ENCODE data around the gene ADNP. TPM values are rescaled to one million over a fixed set of nuclear protein-coding genes. Genes with fewer than 3 reads are reported as not detected.

ADNP gene
- total and polyA plus RNA-seq, 2 of the 13 experiments (the other 11 are each of a cell fraction or from before 2014, with no cell fraction given) = 21.0 to 21.5 TPM

- TF ChIP-seq, protein P1, sequence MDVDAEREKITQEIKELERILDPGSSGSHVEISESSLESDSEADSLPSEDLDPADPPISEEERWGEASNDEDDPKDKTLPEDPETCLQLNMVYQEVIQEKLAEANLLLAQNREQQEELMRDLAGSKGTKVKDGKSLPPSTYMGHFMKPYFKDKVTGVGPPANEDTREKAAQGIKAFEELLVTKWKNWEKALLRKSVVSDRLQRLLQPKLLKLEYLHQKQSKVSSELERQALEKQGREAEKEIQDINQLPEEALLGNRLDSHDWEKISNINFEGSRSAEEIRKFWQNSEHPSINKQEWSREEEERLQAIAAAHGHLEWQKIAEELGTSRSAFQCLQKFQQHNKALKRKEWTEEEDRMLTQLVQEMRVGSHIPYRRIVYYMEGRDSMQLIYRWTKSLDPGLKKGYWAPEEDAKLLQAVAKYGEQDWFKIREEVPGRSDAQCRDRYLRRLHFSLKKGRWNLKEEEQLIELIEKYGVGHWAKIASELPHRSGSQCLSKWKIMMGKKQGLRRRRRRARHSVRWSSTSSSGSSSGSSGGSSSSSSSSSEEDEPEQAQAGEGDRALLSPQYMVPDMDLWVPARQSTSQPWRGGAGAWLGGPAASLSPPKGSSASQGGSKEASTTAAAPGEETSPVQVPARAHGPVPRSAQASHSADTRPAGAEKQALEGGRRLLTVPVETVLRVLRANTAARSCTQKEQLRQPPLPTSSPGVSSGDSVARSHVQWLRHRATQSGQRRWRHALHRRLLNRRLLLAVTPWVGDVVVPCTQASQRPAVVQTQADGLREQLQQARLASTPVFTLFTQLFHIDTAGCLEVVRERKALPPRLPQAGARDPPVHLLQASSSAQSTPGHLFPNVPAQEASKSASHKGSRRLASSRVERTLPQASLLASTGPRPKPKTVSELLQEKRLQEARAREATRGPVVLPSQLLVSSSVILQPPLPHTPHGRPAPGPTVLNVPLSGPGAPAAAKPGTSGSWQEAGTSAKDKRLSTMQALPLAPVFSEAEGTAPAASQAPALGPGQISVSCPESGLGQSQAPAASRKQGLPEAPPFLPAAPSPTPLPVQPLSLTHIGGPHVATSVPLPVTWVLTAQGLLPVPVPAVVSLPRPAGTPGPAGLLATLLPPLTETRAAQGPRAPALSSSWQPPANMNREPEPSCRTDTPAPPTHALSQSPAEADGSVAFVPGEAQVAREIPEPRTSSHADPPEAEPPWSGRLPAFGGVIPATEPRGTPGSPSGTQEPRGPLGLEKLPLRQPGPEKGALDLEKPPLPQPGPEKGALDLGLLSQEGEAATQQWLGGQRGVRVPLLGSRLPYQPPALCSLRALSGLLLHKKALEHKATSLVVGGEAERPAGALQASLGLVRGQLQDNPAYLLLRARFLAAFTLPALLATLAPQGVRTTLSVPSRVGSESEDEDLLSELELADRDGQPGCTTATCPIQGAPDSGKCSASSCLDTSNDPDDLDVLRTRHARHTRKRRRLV (CRISPR knock-in tag; IDR thresholded peaks at IDR 0.05) = peak; percentile 94
- no peak for TF ChIP-seq LCORL (IDR thresholded peaks at IDR 0.05)
- 0 out of 2 replicates have a peak, but pooled peaks have one; percentile 33 for TF ChIP-seq LCORL (CRISPR knock-in tag; IDR thresholded peaks at IDR 0.05)
- TF ChIP-seq ZNF431 (CRISPR knock-in tag; IDR thresholded peaks at IDR 0.05; ENCODE audit: borderline replicate concordance, low read depth) = no peak
- TF ChIP-seq JUNB (CRISPR knock-in tag; IDR thresholded peaks at IDR 0.05; ENCODE audit: borderline replicate concordance) = no peak
- TF ChIP-seq BCL6 (CRISPR knock-in tag; IDR thresholded peaks at IDR 0.05) = 0 out of 2 replicates have a peak, but pooled peaks have one; percentile 12
- TF ChIP-seq, protein P2, sequence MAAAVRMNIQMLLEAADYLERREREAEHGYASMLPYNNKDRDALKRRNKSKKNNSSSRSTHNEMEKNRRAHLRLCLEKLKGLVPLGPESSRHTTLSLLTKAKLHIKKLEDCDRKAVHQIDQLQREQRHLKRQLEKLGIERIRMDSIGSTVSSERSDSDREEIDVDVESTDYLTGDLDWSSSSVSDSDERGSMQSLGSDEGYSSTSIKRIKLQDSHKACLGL (CRISPR knock-in tag; IDR thresholded peaks at IDR 0.05) = no peak
- TF ChIP-seq, protein P3, sequence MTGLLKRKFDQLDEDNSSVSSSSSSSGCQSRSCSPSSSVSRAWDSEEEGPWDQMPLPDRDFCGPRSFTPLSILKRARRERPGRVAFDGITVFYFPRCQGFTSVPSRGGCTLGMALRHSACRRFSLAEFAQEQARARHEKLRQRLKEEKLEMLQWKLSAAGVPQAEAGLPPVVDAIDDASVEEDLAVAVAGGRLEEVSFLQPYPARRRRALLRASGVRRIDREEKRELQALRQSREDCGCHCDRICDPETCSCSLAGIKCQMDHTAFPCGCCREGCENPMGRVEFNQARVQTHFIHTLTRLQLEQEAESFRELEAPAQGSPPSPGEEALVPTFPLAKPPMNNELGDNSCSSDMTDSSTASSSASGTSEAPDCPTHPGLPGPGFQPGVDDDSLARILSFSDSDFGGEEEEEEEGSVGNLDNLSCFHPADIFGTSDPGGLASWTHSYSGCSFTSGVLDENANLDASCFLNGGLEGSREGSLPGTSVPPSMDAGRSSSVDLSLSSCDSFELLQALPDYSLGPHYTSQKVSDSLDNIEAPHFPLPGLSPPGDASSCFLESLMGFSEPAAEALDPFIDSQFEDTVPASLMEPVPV (CRISPR knock-in tag; IDR thresholded peaks at IDR 0.05) = peak; percentile 76; the same call in 1 of the 2 replicates
- TF ChIP-seq NR2F6 (IDR thresholded peaks at IDR 0.05) = no peak
- TF ChIP-seq NR2F6 (CRISPR knock-in tag; IDR thresholded peaks at IDR 0.05) = 0 out of 2 replicates have a peak, but pooled peaks have one; percentile 10
- 0 out of 2 replicates have a peak, but pooled peaks have one; percentile 9 for TF ChIP-seq SP5 (CRISPR knock-in tag; IDR thresholded peaks at IDR 0.05; ENCODE audit: borderline replicate concordance, low read depth)
- no peak for TF ChIP-seq ZMAT3 (CRISPR knock-in tag; conservative IDR thresholded peaks at IDR 0.05)
- TF ChIP-seq NCOR1 (IDR thresholded peaks at IDR 0.05; ENCODE audit: borderline replicate concordance, low read length) = peak; percentile 59; the same call in 1 of the 2 replicates
- TF ChIP-seq, protein P4, sequence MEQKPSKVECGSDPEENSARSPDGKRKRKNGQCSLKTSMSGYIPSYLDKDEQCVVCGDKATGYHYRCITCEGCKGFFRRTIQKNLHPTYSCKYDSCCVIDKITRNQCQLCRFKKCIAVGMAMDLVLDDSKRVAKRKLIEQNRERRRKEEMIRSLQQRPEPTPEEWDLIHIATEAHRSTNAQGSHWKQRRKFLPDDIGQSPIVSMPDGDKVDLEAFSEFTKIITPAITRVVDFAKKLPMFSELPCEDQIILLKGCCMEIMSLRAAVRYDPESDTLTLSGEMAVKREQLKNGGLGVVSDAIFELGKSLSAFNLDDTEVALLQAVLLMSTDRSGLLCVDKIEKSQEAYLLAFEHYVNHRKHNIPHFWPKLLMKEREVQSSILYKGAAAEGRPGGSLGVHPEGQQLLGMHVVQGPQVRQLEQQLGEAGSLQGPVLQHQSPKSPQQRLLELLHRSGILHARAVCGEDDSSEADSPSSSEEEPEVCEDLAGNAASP (CRISPR knock-in tag; IDR thresholded peaks at IDR 0.05; ENCODE audit: borderline replicate concordance) = 0 out of 2 replicates have a peak, but pooled peaks have one; percentile 32
- peak; percentile 86 for TF ChIP-seq ZNF281 (CRISPR knock-in tag; IDR thresholded peaks at IDR 0.05; ENCODE audit: borderline replicate concordance)
- peak; percentile 46 for TF ChIP-seq TBL1XR1 (IDR thresholded peaks at IDR 0.05; ENCODE audit: borderline replicate concordance, low read length, partially characterized antibody)
- no peak for TF ChIP-seq SOX6 (IDR thresholded peaks at IDR 0.05)
- TF ChIP-seq SOX6 (CRISPR knock-in tag; IDR thresholded peaks at IDR 0.05) = peak; percentile 69
Observed at GRCh38 chr20:50931306-50932015, at the start of gene ADNP (continued).

Data from HepG2 (cell line).